Muscle of leg (tissue), 11 donors: ENCODE data around the gene PLEKHG1. TPM values are rescaled to one million over a fixed set of nuclear protein-coding genes. Genes with fewer than 3 reads are reported as not detected.

Source experiments
- DNase-seq: peaks from one replicate; pipeline ENCODE4 v3.0.0; 2013
- H3K27ac ChIP-seq: one replicate; pipeline ENCODE4 v1.5.1; 2013; ENCODE audit warnings: mild to moderate bottlenecking, low read length, control low read depth
- H3K27me3 ChIP-seq: one replicate; pipeline ENCODE4 v1.6.1; 2013; ENCODE audit warnings: low read length; ENCODE audit not compliant: control insufficient read depth, insufficient read depth
- H3K36me3 ChIP-seq: one replicate; pipeline ENCODE4 v1.6.1; 2013; ENCODE audit warnings: low read length; ENCODE audit not compliant: control insufficient read depth, insufficient read depth
- H3K4me1 ChIP-seq: one replicate; pipeline ENCODE4 v1.6.1; 2013; ENCODE audit warnings: low read length; ENCODE audit not compliant: control insufficient read depth, insufficient read depth
- H3K4me3 ChIP-seq: one replicate; pipeline ENCODE4 v1.5.1; 2013; ENCODE audit warnings: low read length, control low read depth
- H3K9me3 ChIP-seq: replicated peaks from 2 replicates; pipeline ENCODE4 v1.6.1; 2013; ENCODE audit warnings: low read depth, low read length; ENCODE audit not compliant: control insufficient read depth
- WGBS: methylation state at CpG from one replicate; pipeline ENCODE4 v1.1.5; 2013; ENCODE audit warnings: missing lambda C conversion rate; ENCODE audit not compliant: insufficient coverage; 5-methylcytosine and 5-hydroxymethylcytosine counted together
- polyA plus RNA-seq, 8 donors: library from polyadenylated mRNA; unstranded; fragments of 120-200 nt; gene quantifications; one replicate each; pipeline versions ENCODE4 v1.2.1 to v1.2.3, GENCODE V29; 2013; ENCODE audit warnings: inconsistent platforms in 1 of 8, low replicate concordance in 1 of 8; ENCODE audit not compliant: insufficient read length in 8 of 8, insufficient read depth in 1 of 8
- total RNA-seq: library from RNA; stranded (reverse); fragments of 120-200 nt; gene quantifications from one replicate; pipeline ENCODE4 v1.2.4, GENCODE V29; 2013

Gene PLEKHG1
- total and polyA plus RNA-seq, 9 donors: 10.2 to 20.5 (median 13.4) TPM

- H3K4me1 ChIP-seq: peaks cover 3% of the 10 kb centered on the region
- H3K27me3 ChIP-seq: no peaks in the 10 kb centered on the region
- H3K36me3 ChIP-seq: no peaks in the 10 kb centered on the region
- no peaks in the 10 kb centered on the region for H3K9me3 ChIP-seq
- no peak for DNase-seq
- H3K4me3 ChIP-seq: no peak overlapping the region
- no peak overlapping the region for H3K27ac ChIP-seq
Measured at GRCh38 chr6:150615967-150616366, 16.3 kb downstream of the PLEKHG1 start.

GRCh38 chr6:150616586-150616985, 16.9 kb downstream of the PLEKHG1 start:
- Histone ChIP-seq H3K27ac (no peak overlapping the region), H3K27me3 (no peaks in the 10 kb centered on the region), H3K9me3 (no peaks in the 10 kb centered on the region), H3K4me1 (peaks cover 3% of the 10 kb centered on the region), H3K36me3 (no peaks in the 10 kb centered on the region), H3K4me3 (no peak overlapping the region)
- no peak for DNase-seq
- whole genome bisulfite sequencing: no CpG with 5 or more reads among the region's 2 CpGs

- Histone ChIP-seq H3K4me3 (no peak overlapping the region), H3K27me3 (no peaks in the 10 kb centered on the region), H3K27ac (no peak overlapping the region), H3K9me3 (no peaks in the 10 kb centered on the region), H3K4me1 (peaks cover 3% of the 10 kb centered on the region), H3K36me3 (no peaks in the 10 kb centered on the region)
- WGBS: 88% methylated on average over 3 of the region's 3 CpGs
- DNase-seq: no peak
Measured at GRCh38 chr6:150617062-150617461, 17.4 kb downstream of the PLEKHG1 start.

- H3K27me3 ChIP-seq: no peaks in the 10 kb centered on the region
- no peaks in the 10 kb centered on the region for H3K36me3 ChIP-seq
- 68% methylated on average over 3 of the region's 6 CpGs for WGBS
- H3K9me3 ChIP-seq: no peaks in the 10 kb centered on the region
- peak overlapping the region; percentile 77 for H3K27ac ChIP-seq
- peaks cover 3% of the 10 kb centered on the region for H3K4me1 ChIP-seq
- no peak for DNase-seq
- no peak overlapping the region for H3K4me3 ChIP-seq
Measured at GRCh38 chr6:150617496-150618460, 18.1 kb downstream of the PLEKHG1 start.

- Histone ChIP-seq H3K4me3 (no peak overlapping the region), H3K36me3 (no peaks in the 10 kb centered on the region), H3K4me1 (peaks cover 3% of the 10 kb centered on the region), H3K27ac (no peak overlapping the region), H3K9me3 (no peaks in the 10 kb centered on the region), H3K27me3 (no peaks in the 10 kb centered on the region)
- 92% methylated on average over 3 of the region's 3 CpGs for WGBS
- no peak for DNase-seq
Measured at GRCh38 chr6:150619275-150619674, 19.6 kb downstream of the PLEKHG1 start.

- no peaks in the 10 kb centered on the region for H3K27me3 ChIP-seq
- H3K27ac ChIP-seq: peak overlapping the region; percentile 40
- WGBS: 28% methylated on average over 2 of the region's 3 CpGs
- peaks cover 3% of the 10 kb centered on the region for H3K4me1 ChIP-seq
- no peaks in the 10 kb centered on the region for H3K36me3 ChIP-seq
- H3K9me3 ChIP-seq: no peaks in the 10 kb centered on the region
- no peak overlapping the region for H3K4me3 ChIP-seq
- peak; percentile 33 for DNase-seq
Measured at GRCh38 chr6:150620244-150620643, 20.6 kb downstream of the PLEKHG1 start.

- H3K4me3 ChIP-seq: no peak overlapping the region
- no peak overlapping the region for H3K27ac ChIP-seq
- H3K36me3 ChIP-seq: no peaks in the 10 kb centered on the region
- no peak for DNase-seq
- no peaks in the 10 kb centered on the region for H3K27me3 ChIP-seq
- peaks cover 3% of the 10 kb centered on the region for H3K4me1 ChIP-seq
- no peaks in the 10 kb centered on the region for H3K9me3 ChIP-seq
- WGBS: no CpG with 5 or more reads among the region's 2 CpGs
Measured at GRCh38 chr6:150620763-150621162, 21.1 kb downstream of the PLEKHG1 start.

GRCh38 chr6:150622476-150622875, 22.8 kb downstream of the PLEKHG1 start:
- Histone ChIP-seq H3K4me1 (peaks cover 9% of the 10 kb centered on the region), H3K27ac (peak overlapping the region; percentile 66), H3K27me3 (no peaks in the 10 kb centered on the region), H3K36me3 (no peaks in the 10 kb centered on the region), H3K9me3 (no peaks in the 10 kb centered on the region), H3K4me3 (no peak overlapping the region)
- WGBS: 83% methylated on average over 1 of the region's 4 CpGs
- no peak for DNase-seq

- Histone ChIP-seq H3K4me1 (peaks cover 9% of the 10 kb centered on the region), H3K27ac (peak overlapping the region; percentile 68), H3K9me3 (no peaks in the 10 kb centered on the region), H3K4me3 (no peak overlapping the region), H3K27me3 (no peaks in the 10 kb centered on the region), H3K36me3 (no peaks in the 10 kb centered on the region)
- DNase-seq: peak; percentile 67
- WGBS: 74% methylated on average over 4 of the region's 18 CpGs
Measured at GRCh38 chr6:150622941-150623874, 23.5 kb downstream of the PLEKHG1 start.

- WGBS: no CpG with 5 or more reads among the region's 5 CpGs
- Histone ChIP-seq H3K4me3 (no peak overlapping the region), H3K4me1 (peaks cover 12% of the 10 kb centered on the region), H3K9me3 (no peaks in the 10 kb centered on the region), H3K27me3 (no peaks in the 10 kb centered on the region), H3K36me3 (no peaks in the 10 kb centered on the region), H3K27ac (no peak overlapping the region)
- DNase-seq: no peak
Measured at GRCh38 chr6:150624191-150624590, 24.5 kb downstream of the PLEKHG1 start.
